HG02870 (cell line): Measurements from ENCODE around the gene EED.
"Not testable (repeated sequence)": the region's sequence is repeated elsewhere in the genome, so short reads cannot be mapped to it uniquely, and the experiment has no call there.

Experiments
- ATAC-seq: cut with Tn5 transposase; IDR thresholded peaks from one replicate; pipeline ENCODE4 v1.9.1; 2021; ENCODE audit warnings: mild to moderate bottlenecking, moderate library complexity; ENCODE audit not compliant: unreplicated experiment

Gene EED

DNA sequence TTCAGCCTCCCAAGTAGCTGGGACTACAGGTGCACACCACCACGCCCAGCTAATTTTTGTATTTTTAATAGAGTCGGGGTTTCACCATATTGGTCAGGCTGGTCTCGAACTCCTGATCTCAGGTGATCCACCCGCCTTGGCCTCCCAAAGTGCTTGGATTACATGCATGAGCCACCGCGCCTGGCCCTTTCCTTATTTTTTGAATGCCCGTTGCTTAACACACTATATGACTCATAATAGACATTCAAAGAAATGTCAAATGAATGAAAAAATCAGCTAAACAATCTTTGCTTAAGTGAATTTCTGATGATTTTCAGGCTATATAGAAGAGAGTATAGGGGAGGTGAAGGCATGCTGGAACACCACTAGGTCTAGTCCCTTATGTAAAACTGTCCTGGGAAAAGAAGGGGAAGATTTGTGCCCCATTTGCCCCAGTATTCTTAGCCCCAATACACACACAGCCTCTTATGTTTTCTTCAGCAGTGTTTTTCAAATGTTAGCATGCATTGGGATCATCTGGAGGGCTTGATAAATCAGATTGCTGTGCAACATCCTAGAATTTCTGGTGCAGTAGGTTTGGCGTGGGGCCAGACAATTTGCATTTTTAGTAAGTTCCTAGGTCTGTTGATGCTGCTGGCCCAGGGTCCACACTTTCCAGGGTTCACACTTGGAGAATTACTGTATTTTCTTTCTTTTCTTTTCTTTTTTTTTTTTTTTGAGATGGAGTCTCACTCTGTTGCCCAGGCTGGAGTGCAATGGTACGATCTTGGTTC, 45.1 kb downstream of the EED start:
- ATAC-seq: not testable (repeated sequence)

GRCh38 chr11:86291466-86292262, 47.1 kb downstream of the EED start:
- ATAC-seq: no peak

- peak; percentile 83 for ATAC-seq
Observed at GRCh38 chr11:86292912-86293616, 48.5 kb downstream of the EED start.

- ATAC-seq: no peak
Observed at GRCh38 chr11:86294026-86294425, 49.5 kb downstream of the EED start.

DNA sequence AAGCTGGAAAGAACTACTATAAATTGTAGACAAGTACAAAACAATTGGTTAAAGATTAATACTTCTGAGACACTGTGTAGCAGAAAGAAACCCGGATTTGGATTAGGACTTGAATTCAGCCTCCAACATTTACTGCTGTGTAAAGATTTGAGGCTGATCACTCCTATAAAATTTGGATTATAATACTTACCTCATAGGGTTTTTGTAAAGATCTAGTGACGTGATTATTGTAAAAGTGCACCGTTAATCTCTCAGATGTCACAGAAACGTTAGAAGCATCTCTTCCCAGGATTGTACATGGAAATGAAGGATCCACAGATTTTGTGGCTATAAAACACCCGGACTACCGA, 57.2 kb downstream of the EED start:
- ATAC-seq: no peak

DNA sequence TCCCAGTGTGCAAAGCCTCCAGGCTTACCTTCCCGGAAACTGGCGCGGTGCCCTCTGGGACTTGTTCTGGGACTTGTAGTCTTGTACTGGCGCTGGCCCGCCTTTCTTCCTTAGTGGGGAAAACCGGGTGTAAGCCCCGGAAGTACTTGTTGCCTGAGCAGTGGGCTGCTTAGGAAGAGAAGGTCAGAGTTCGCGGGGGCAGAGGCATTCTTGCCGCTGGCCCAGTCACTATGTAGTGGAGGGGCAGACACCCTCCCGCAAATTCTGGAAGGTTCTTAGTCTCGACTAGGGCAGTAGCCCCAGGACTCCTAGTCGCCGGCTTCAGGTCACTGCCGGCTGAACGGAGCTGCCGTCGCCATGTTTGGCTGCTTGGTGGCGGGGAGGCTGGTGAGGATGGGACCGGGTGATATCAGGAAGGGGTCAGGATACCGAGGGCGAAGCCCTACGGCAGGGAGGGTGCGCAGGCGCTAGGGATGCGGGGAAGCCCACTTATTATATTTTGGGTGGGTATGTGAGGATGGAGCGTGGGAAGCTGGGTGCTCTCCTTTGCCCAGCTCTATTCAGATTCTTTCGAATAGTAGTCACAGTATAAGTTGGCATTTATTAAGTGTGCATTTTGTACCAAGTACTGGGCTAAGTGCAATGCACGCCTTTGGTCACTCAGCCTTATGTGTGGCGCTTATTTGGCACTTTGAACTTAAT, 57.7 kb downstream of the EED start, which contains the start of gene HIKESHI:
HIKESHI (plus strand) TSS at position 149 of the 702 bp plus-strand sequence; CDS start at position 358, 209 bp downstream.
- ATAC-seq: peak; percentile 99

GRCh38 chr11:86303257-86303656, 58.7 kb downstream of the EED start:
- no peak for ATAC-seq

GRCh38 chr11:86308710-86309109, 64.2 kb downstream of the EED start:
- ATAC-seq: not testable (repeated sequence)

DNA sequence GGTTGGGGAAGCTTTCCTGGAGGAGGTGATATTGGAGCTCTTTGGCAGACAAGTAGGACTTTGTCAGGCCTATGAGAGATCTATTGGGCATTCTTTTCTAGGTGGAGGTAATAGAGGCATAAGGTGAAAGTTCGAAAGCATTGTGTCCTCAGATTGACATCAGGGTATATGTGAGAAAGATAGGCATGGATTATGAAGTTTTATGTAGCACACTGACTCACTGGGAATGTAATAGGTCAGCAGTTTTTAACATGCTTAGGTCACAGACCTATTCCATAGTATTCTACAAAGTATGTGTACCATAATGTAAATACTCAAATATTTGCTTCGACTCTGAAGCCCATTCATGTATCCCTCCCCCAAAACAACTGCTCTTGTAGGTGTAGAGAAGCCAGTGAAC, 69.2 kb downstream of the EED start:
- ATAC-seq: no peak

DNA sequence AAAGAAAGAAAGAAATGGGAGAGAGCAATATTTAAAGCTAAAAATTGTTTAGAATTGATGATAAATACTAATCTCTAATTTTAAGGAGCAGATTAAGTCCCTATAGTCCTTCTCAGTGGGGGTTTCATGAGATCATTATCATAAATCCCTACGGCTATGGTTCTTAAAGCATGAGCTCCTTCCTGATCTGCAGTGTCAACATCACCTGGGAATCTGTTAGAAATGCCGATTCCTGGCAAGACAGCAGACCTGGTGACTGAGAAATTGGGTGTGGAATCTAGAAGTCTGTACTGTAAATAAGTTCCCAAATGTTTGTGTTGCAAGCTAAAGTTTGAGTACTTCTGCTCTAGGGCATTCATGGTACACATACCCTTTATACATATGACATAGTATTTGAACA, 70.1 kb downstream of the EED start:
- ATAC-seq: no peak
